Neural progenitor cell (in vitro differentiated cells): ENCODE results near the gene GINS2.

Source experiments
- CTCF ChIP-seq: fragments of 200-600 bp; sonication (generic); IDR thresholded peaks from 2 replicates; pipeline ENCODE4 v1.5.1; 2017; ENCODE audit warnings: antibody characterized with exemption, mild to moderate bottlenecking
- EZH2 ChIP-seq: fragments of 200-600 bp; sonication (generic); IDR thresholded peaks from 2 replicates; pipeline ENCODE4 v1.6.1; 2017; ENCODE audit warnings: antibody characterized with exemption, mild to moderate bottlenecking, moderate library complexity

- no peak for TF ChIP-seq CTCF
- no peak for TF ChIP-seq EZH2
Measured at GRCh38 chr16:85689950-85690320, 1.2 kb upstream of the GINS2 start.
